Tibial artery (tissue), 4 donors: ENCODE data around the gene LUC7L3.

Source experiments
- DNase-seq, 2 donors: peaks; one replicate each; pipeline ENCODE4 v3.0.0-alpha.2; 2019
- H3K27ac ChIP-seq, 2 donors: fragments of 200-600 bp; sonication (generic) in 1 of 2; 1 replicate in 1 of 2; 2 replicates in 1 of 2; pipeline ENCODE4 v1.5.1; 2018 to 2019; ENCODE audit warnings: mild to moderate bottlenecking in 1 of 2
- H3K27me3 ChIP-seq, 2 donors: fragments of 200-600 bp; sonication (generic) in 1 of 2; one replicate each; pipeline versions ENCODE4 v1.5.1 to v1.6.0; 2016 to 2019
- H3K36me3 ChIP-seq, 3 donors: fragments of 200-600 bp; sonication (generic) in 2 of 3; one replicate each; pipeline ENCODE4 v1.5.1; 2016 to 2019; ENCODE audit warnings: mild to moderate bottlenecking in 2 of 3
- H3K4me1 ChIP-seq, 4 donors: fragments of 200-600 bp; sonication (generic) in 2 of 4; 1 replicate in 3 of 4; 2 replicates in 1 of 4; pipeline ENCODE4 v1.5.1; 2016 to 2019
- H3K4me3 ChIP-seq, 2 donors: fragments of 200-600 bp; sonication (generic) in 1 of 2; 1 replicate in 1 of 2; 2 replicates in 1 of 2; pipeline ENCODE4 v1.5.1; 2018 to 2019; ENCODE audit warnings: mild to moderate bottlenecking in 2 of 2
- H3K9me3 ChIP-seq, 3 donors: fragments of 200-600 bp; sonication (generic) in 1 of 3; one replicate each; pipeline ENCODE4 v1.5.1; 2016 to 2019
- intact Hi-C: fragments of 100-400 bp; cut with DNase I; formaldehyde crosslinking; loops from one replicate; pipeline ENCODE4 v1.15.0; 2023; ENCODE audit warnings: low total_unique reads
- TF ChIP-seq, protein P1 (sequence below), 2 experiments: fragments of 200-600 bp in 1 of 2; fragments of 450-650 bp in 1 of 2; IDR thresholded peaks; one replicate each; pipeline ENCODE4 v1.5.1; 2017 to 2019; ENCODE audit warnings: antibody characterized with exemption in 2 of 2, mild to moderate bottlenecking in 1 of 2, moderate library complexity in 1 of 2

Gene LUC7L3

DNA sequence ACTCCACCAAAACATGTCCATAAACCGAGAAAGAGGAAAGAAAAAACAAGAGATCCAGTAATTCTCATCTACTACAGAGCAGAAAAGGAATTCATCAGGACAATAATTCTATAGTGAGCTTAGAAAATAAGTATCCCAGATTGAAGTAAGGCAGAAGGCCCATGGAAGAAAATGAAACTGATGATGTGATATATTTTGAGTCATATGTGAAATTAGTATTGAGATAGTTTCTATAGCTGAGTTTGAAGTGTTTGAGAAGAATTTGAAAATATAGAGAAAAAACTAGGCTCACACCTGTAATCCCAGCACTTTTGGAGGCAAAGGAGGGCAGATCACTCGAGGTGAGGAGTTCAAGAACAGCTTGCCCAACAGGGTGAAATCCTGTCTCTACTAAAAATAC lies 19.7 kb downstream of the LUC7L3 start:
- TF ChIP-seq, protein P1, sequence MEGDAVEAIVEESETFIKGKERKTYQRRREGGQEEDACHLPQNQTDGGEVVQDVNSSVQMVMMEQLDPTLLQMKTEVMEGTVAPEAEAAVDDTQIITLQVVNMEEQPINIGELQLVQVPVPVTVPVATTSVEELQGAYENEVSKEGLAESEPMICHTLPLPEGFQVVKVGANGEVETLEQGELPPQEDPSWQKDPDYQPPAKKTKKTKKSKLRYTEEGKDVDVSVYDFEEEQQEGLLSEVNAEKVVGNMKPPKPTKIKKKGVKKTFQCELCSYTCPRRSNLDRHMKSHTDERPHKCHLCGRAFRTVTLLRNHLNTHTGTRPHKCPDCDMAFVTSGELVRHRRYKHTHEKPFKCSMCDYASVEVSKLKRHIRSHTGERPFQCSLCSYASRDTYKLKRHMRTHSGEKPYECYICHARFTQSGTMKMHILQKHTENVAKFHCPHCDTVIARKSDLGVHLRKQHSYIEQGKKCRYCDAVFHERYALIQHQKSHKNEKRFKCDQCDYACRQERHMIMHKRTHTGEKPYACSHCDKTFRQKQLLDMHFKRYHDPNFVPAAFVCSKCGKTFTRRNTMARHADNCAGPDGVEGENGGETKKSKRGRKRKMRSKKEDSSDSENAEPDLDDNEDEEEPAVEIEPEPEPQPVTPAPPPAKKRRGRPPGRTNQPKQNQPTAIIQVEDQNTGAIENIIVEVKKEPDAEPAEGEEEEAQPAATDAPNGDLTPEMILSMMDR (IDR thresholded peaks at IDR 0.05), result no peak
- no peak overlapping the region for H3K27ac ChIP-seq
- intact Hi-C loops, result no loop called here
- peaks cover 0 to 34% (median 9%) of the 10 kb centered on the region in 4 donors for H3K4me1 ChIP-seq
- no peaks in the 10 kb centered on the region for H3K9me3 ChIP-seq
- H3K4me3 ChIP-seq, result no peak overlapping the region
- H3K27me3 ChIP-seq, result no peaks in the 10 kb centered on the region
- no peak for DNase-seq
- H3K36me3 ChIP-seq, result peaks cover 46 to 59% (median 53%) of the 10 kb centered on the region in 3 donors

DNA sequence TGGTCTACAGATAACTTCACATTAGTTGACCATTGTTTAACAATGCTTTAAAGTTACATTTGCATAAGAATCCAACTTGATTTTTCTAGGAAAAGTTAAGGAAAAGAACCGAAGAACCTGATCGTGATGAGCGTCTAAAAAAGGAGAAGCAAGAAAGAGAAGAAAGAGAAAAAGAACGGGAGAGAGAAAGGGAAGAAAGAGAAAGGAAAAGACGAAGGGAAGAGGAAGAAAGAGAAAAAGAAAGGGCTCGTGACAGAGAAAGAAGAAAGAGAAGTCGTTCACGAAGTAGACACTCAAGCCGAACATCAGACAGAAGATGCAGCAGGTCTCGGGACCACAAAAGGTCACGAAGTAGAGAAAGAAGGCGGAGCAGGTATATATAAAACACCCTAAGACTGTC lies 26.2 kb downstream of the LUC7L3 start:
- H3K27me3 ChIP-seq, result no peaks in the 10 kb centered on the region
- no peaks in the 10 kb centered on the region for H3K4me1 ChIP-seq
- no peak overlapping the region for H3K27ac ChIP-seq
- no peaks in the 10 kb centered on the region for H3K9me3 ChIP-seq
- no peak overlapping the region for H3K4me3 ChIP-seq
- peaks cover 93 to 98% (median 95%) of the 10 kb centered on the region in 3 donors for H3K36me3 ChIP-seq
- TF ChIP-seq, protein P1 (IDR thresholded peaks at IDR 0.05), result no peak
- DNase-seq, result no peak
- intact Hi-C loops, result no loop called here

DNA sequence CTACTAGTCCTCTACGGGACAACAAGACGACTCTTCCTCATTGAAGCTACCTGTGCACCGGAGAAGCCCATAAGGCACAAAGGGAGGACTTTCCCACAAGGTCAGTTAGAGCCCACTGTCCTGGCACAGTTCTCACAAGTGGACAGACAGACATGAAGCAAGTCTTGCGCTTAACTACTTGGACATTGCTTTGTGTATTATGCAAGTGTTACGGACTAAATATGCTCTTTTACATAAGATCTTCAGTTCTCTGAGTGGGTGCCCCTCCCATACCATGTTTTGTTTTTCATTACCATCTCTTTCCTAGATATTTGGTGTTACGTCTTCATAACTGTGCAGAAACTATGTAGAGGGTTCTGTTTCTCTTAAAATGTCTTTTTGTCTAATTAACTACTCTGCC lies 29.8 kb downstream of the LUC7L3 start:
- intact Hi-C loops, result no loop called here
- Histone ChIP-seq H3K9me3 (no peaks in the 10 kb centered on the region), H3K27me3 (no peaks in the 10 kb centered on the region), H3K36me3 (peaks cover 88 to 98% (median 91%) of the 10 kb centered on the region in 3 donors), H3K27ac (no peak overlapping the region), H3K4me1 (no peaks in the 10 kb centered on the region), H3K4me3 (no peak overlapping the region)
- DNase-seq, result no peak
- TF ChIP-seq, protein P1 (IDR thresholded peaks at IDR 0.05), result no peak

DNA sequence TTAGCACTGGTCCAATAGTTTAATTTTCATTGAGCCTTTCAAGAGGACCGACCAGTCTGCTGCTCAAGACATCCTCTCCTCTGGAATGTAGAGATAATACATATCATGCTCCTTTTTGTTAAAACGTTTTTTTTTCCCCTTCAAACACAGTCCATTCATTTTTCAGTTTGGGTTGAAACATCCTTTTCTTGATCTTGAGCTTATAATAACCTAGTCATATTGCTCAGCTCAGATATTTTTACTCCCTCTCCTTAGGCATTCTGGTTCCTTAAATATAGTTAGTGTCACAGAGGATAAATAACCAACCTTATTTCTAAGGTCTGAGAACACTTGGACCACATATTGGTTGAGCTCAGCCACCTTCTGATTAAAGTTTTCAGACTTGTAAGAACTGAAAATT lies 35.1 kb downstream of the LUC7L3 start:
- intact Hi-C loops, result no loop called here
- peaks cover 37 to 61% (median 49%) of the 10 kb centered on the region in 3 donors for H3K36me3 ChIP-seq

DNA sequence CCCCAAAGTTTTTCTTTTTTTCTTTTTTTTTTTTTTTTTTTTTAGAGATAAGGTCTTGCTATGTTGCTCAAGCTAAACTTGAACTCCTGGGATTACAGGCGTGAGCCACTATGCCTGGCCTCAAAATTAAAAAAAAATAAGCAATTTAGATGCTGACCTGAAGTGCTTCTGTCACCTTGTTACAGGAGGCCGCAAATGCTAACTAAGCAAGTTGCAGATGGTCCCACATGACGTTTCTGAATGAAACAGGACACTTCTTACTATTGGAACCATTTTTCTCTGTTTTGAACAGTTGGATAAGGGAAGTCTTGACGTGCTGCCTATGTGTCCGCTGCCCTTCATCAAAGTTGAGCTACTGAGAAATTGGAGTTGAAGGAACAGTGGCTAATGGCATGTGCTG lies 39.1 kb downstream of the LUC7L3 start:
- Histone ChIP-seq H3K9me3 (no peaks in the 10 kb centered on the region), H3K36me3 (peaks cover 0 to 22% (median 9%) of the 10 kb centered on the region in 3 donors), H3K27ac (no peak overlapping the region), H3K27me3 (no peaks in the 10 kb centered on the region), H3K4me3 (no peak overlapping the region), H3K4me1 (peaks cover 0 to 16% (median 9%) of the 10 kb centered on the region in 4 donors)
- intact Hi-C loops, result no loop called here
- no peak for DNase-seq
- TF ChIP-seq, protein P1 (IDR thresholded peaks at IDR 0.05), result no peak

More for the DNA sequence above, 35.1 kb downstream of the LUC7L3 start:
- no peak overlapping the region for H3K4me3 ChIP-seq
- TF ChIP-seq, protein P1 (IDR thresholded peaks at IDR 0.05), result no peak
- H3K4me1 ChIP-seq, result peaks cover 0 to 16% (median 4%) of the 10 kb centered on the region in 4 donors
- H3K27ac ChIP-seq, result no peak overlapping the region
- no peak for DNase-seq
- no peaks in the 10 kb centered on the region for H3K27me3 ChIP-seq
- H3K9me3 ChIP-seq, result no peaks in the 10 kb centered on the region
